Endothelial cell of umbilical vein (primary cell): ENCODE results near the gene PKN3. TPM values are rescaled to one million over a fixed set of nuclear protein-coding genes. Genes with fewer than 3 reads are reported as not detected.
A peak's percentile ranks its signal among the peaks of the same experiment; 100 is the strongest.

ENCODE experiments used
- BruUV-seq: library from RNA; stranded (reverse); fragments of 400-500 nt; replicated peaks from 2 replicates; lab custom pipeline; 2021; lab: Mats Ljungman, UMichigan
- CTCF ChIA-PET: fragments of 300-600, 350-600 bp; sonication (Branson Sonifier 250); formaldehyde crosslinking; loops from one replicate; lab custom pipeline; 2021; ENCODE audit warnings: antibody characterized with exemption, inconsistent platforms; lab: Charles Lee
- POLR2A ChIA-PET: fragments of 300-600, 350-600 bp; sonication (Branson Sonifier 250); formaldehyde crosslinking; loops from one replicate; lab custom pipeline; 2021; ENCODE audit warnings: antibody characterized with exemption, inconsistent platforms; lab: Charles Lee
- DNase-seq: peaks from one replicate; pipeline ENCODE4 v3.0.0-alpha.2; 2011; ENCODE audit warnings: low read depth, low spot score
- FAIRE-seq: peaks from 2 replicates; lab custom pipeline; 2011; peaks lifted over from hg19 to GRCh38; lab: Jason Lieb, UNC
- H2AFZ ChIP-seq: 2 replicates; pipeline ENCODE4 v1.6.0; 2012; ENCODE audit warnings: low read depth, low read length, control low read depth, inconsistent platforms
- H3K27ac ChIP-seq: 2 replicates; pipeline ENCODE4 v1.5.1; 2011; ENCODE audit warnings: low read depth, mild to moderate bottlenecking, control low read depth, low read length, moderate library complexity; ENCODE audit not compliant: insufficient read depth
- H3K27me3 ChIP-seq, 2 experiments: 2 replicates each; pipeline versions ENCODE4 v1.6.0 to v1.6.1; 2011; ENCODE audit warnings: low read length in 2 of 2, mixed read lengths in 1 of 2; ENCODE audit not compliant: control insufficient read depth in 2 of 2, insufficient read depth in 2 of 2
- H3K36me3 ChIP-seq, 2 experiments: 2 replicates in 1 of 2; 3 replicates in 1 of 2; pipeline ENCODE4 v1.5.1; 2011; ENCODE audit warnings: low read length in 2 of 2, mild to moderate bottlenecking in 1 of 2, moderate library complexity in 1 of 2; ENCODE audit not compliant: control insufficient read depth in 2 of 2, insufficient read depth in 2 of 2; ENCODE audit errors: extremely low read depth in 1 of 2
- H3K4me1 ChIP-seq: 3 replicates; pipeline ENCODE4 v1.5.1; 2011; ENCODE audit warnings: mild to moderate bottlenecking, low read length; ENCODE audit not compliant: control insufficient read depth, insufficient read depth; ENCODE audit errors: extremely low read depth
- H3K4me2 ChIP-seq: 2 replicates; pipeline ENCODE4 v1.6.1; 2011; ENCODE audit warnings: low read length, control low read depth, mixed read lengths; ENCODE audit not compliant: insufficient read depth
- H3K4me3 ChIP-seq, 3 experiments: fragments of 200-600 bp in 1 of 3; sonication (generic), shearing (Covaris generic) in 1 of 3; replicated peaks in 1 of 3; 2 replicates each; pipeline ENCODE4 v1.5.1; 2011 to 2016; ENCODE audit warnings: control low read depth in 3 of 3, low read length in 3 of 3, mild to moderate bottlenecking in 2 of 3, inconsistent platforms in 1 of 3, low read depth in 1 of 3, moderate library complexity in 1 of 3; ENCODE audit not compliant: insufficient read depth in 1 of 3
- H3K79me2 ChIP-seq: 2 replicates; pipeline ENCODE4 v1.6.0; 2012; ENCODE audit warnings: low read length, inconsistent platforms; ENCODE audit not compliant: control insufficient read depth, insufficient read depth
- H3K9ac ChIP-seq: replicated peaks from 2 replicates; pipeline ENCODE3; 2011; ENCODE audit warnings: low read length, control low read depth; ENCODE audit not compliant: insufficient read depth; ENCODE audit errors: extremely low read depth
- H3K9me1 ChIP-seq: replicated peaks from 3 replicates; pipeline ENCODE4 v1.6.0; 2011; ENCODE audit warnings: mild to moderate bottlenecking, low read length; ENCODE audit not compliant: control insufficient read depth, insufficient read depth; ENCODE audit errors: extremely low read depth
- H3K9me3 ChIP-seq: replicated peaks from 2 replicates; pipeline ENCODE4 v1.5.1; 2012; ENCODE audit warnings: low read length, inconsistent platforms; ENCODE audit not compliant: control insufficient read depth, insufficient read depth
- H4K20me1 ChIP-seq: replicated peaks from 2 replicates; pipeline ENCODE3; 2011; ENCODE audit warnings: mild to moderate bottlenecking, low read length; ENCODE audit not compliant: control insufficient read depth, insufficient read depth; ENCODE audit errors: extremely low read depth
- dilution Hi-C: fragments of 300-500 bp; cut with MboI; formaldehyde crosslinking; loops from one replicate; pipeline ENCODE4 v1.15.0; 2019; ENCODE audit warnings: low sequenced_read_pairs; ENCODE audit not compliant: extremely low pct_ligation_motif_present
- intact Hi-C: fragments of 100-400 bp; cut with micrococcal nuclease; formaldehyde crosslinking; loops from one replicate; pipeline ENCODE4 v1.10.0; 2022
- polyA plus RNA-seq, 4 experiments: library from polyadenylated mRNA; depleted of rRNA in 3 of 4; stranded (reverse) in 3 of 4; unstranded in 1 of 4; fragments of >200 nt; gene quantifications; 2 replicates each; pipeline versions ENCODE4 v1.2.1 to v1.2.3, GENCODE V29; 2011 to 2012; ENCODE audit warnings: missing spikeins in 1 of 4
- total RNA-seq: library from RNA; stranded (reverse); gene quantifications from 2 replicates; pipeline ENCODE4 v1.2.3, GENCODE V29; 2021
- TF ChIP-seq, protein P1 (sequence below), 2 donors: IDR thresholded peaks; 1 replicate in 1 of 2; 2 replicates in 1 of 2; pipeline ENCODE4 v1.5.1; 2011; ENCODE audit warnings: low read length in 2 of 2, mild to moderate bottlenecking in 2 of 2, moderate library complexity in 2 of 2, control low read depth in 1 of 2, inconsistent platforms in 1 of 2, low read depth in 1 of 2; ENCODE audit not compliant: insufficient read depth in 1 of 2; ENCODE audit errors: extremely low read depth in 1 of 2

The PKN3 gene
- total and polyA plus RNA-seq, 2 donors (not counting 3 experiments of a cell fraction or from before 2014, with no cell fraction given): 29.5 to 40.4 TPM

DNA sequence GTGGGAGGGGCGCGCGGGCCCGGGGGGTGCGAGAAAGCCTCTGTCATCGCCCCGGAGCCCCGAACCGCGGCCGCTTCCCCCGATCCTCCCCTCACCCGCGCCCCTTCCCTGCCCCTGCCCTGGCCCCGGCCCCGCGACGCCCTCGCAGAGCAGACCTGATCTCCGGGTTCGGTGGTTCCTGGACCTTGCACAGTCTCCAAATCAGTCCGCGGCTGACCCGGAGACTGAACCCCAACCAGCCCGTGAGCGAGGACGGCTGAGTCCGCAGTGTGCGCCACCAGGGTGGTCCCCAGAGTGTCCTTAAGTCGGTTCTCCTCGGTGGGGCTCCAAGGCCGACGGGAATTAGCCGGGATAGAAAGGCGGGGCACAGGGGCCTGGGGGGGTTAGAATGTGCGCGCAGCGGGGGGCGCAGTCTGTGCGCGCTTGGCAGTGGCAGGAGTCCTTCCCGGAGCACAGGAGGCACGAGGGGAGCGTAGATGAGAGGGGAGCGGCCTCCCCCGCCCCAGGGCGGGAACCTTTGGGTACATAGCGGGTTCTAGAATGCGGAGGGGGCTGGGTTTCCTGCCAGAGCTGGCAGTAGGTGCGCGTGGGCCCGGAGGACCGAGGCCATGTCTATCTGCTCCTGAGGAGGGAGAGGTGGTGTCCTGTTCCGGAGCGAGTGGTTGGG is 779 bp downstream of the PKN3 start:
- BruUV-seq: TSS peak; percentile 61
- peaks cover 10% of the 10 kb centered on the region for H3K79me2 ChIP-seq
- DNase-seq (peak; percentile 32), FAIRE-seq (peak; percentile 40)
- H3K27me3 ChIP-seq: no peaks in the 10 kb centered on the region
- peak overlapping the region; percentile 83 for H2AFZ ChIP-seq
- dilution Hi-C loops: no loop called here
- H3K9me1 ChIP-seq: no peaks in the 10 kb centered on the region
- H3K4me2 ChIP-seq: peak overlapping the region; percentile 68
- CTCF ChIA-PET: interaction anchor here (1.2 kb wide), 1 partner anchor 40 kb away, joined by 7 read pairs; no protein-coding TSS in a partner anchor
- no peaks in the 10 kb centered on the region for H4K20me1 ChIP-seq
- H3K36me3 ChIP-seq: peaks cover 2 to 4% of the 10 kb centered on the region in 2 experiments
- H3K4me1 ChIP-seq: peaks cover 14% of the 10 kb centered on the region
- H3K4me3 ChIP-seq: peak overlapping the region; percentile 68 to 80 (median 71)
- POLR2A ChIA-PET: interaction anchor here (0.6 kb wide), 1 partner anchor 13 kb away, joined by 6 read pairs; no protein-coding TSS in a partner anchor
- TF ChIP-seq, protein P1, sequence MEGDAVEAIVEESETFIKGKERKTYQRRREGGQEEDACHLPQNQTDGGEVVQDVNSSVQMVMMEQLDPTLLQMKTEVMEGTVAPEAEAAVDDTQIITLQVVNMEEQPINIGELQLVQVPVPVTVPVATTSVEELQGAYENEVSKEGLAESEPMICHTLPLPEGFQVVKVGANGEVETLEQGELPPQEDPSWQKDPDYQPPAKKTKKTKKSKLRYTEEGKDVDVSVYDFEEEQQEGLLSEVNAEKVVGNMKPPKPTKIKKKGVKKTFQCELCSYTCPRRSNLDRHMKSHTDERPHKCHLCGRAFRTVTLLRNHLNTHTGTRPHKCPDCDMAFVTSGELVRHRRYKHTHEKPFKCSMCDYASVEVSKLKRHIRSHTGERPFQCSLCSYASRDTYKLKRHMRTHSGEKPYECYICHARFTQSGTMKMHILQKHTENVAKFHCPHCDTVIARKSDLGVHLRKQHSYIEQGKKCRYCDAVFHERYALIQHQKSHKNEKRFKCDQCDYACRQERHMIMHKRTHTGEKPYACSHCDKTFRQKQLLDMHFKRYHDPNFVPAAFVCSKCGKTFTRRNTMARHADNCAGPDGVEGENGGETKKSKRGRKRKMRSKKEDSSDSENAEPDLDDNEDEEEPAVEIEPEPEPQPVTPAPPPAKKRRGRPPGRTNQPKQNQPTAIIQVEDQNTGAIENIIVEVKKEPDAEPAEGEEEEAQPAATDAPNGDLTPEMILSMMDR (IDR thresholded peaks at IDR 0.05; ENCODE audit: extremely low read depth in 1 of 2, insufficient read depth in 1 of 2, low read depth in 1 of 2, low read length in 2 of 2): no peak
- intact Hi-C loops: loop anchor here (1.0 kb wide), 3 partner anchors 14 to 68 kb away; partner anchors contain the start of genes SET and ZDHHC12
- H3K27ac ChIP-seq: peak overlapping the region; percentile 38
- H3K9ac ChIP-seq: peak overlapping the region; percentile 70
- H3K9me3 ChIP-seq: no peaks in the 10 kb centered on the region
